GM06990 (cell line): ENCODE results near the gene PTGIS.

ENCODE experiments used
- DNase-seq: peaks from one replicate; pipeline ENCODE4 v3.0.0-alpha.2; 2011; ENCODE audit not compliant: insufficient read length; ENCODE audit errors: extremely low read depth
- H3K27me3 ChIP-seq: replicated peaks from 2 replicates; pipeline ENCODE4 v1.6.0; 2011; ENCODE audit warnings: low read length; ENCODE audit not compliant: control insufficient read depth, insufficient read depth
- H3K36me3 ChIP-seq: 2 replicates; pipeline ENCODE4 v1.5.1; 2011; ENCODE audit warnings: low read length; ENCODE audit not compliant: control insufficient read depth, insufficient read depth
- H3K4me3 ChIP-seq: replicated peaks from 2 replicates; pipeline ENCODE4 v1.5.1; 2011; ENCODE audit warnings: low read depth, mild to moderate bottlenecking, control low read depth, low read length
- CTCF ChIP-seq: IDR thresholded peaks from 2 replicates; pipeline ENCODE4 v1.5.1; 2011; ENCODE audit warnings: low read length, control low read depth, mild to moderate bottlenecking, inconsistent platforms; ENCODE audit not compliant: insufficient read depth, poor library complexity, severe bottlenecking

PTGIS gene

GRCh38 chr20:49503176-49503575, 64.8 kb downstream of the PTGIS start:
- no peak for DNase-seq
- no peak for TF ChIP-seq CTCF
- H3K36me3 ChIP-seq, result no peaks in the 10 kb centered on the region
- H3K27me3 ChIP-seq, result peaks cover 2% of the 10 kb centered on the region
- no peak overlapping the region for H3K4me3 ChIP-seq

GRCh38 chr20:49501917-49502316, 66.0 kb downstream of the PTGIS start:
- TF ChIP-seq CTCF, result no peak
- no peak for DNase-seq
- H3K36me3 ChIP-seq, result no peaks in the 10 kb centered on the region
- peaks cover under 1% of the 10 kb centered on the region for H3K27me3 ChIP-seq
- H3K4me3 ChIP-seq, result no peak overlapping the region

- Histone ChIP-seq H3K4me3 (no peak overlapping the region), H3K36me3 (no peaks in the 10 kb centered on the region), H3K27me3 (no peaks in the 10 kb centered on the region)
- TF ChIP-seq CTCF, result no peak
- DNase-seq, result no peak
These were observed 70.6 kb downstream of the PTGIS start for GRCh38 chr20:49497398-49497669.

GRCh38 chr20:49496553-49497397, 71.2 kb downstream of the PTGIS start:
- H3K4me3 ChIP-seq, result no peak overlapping the region
- H3K27me3 ChIP-seq, result no peaks in the 10 kb centered on the region
- TF ChIP-seq CTCF, result no peak
- no peaks in the 10 kb centered on the region for H3K36me3 ChIP-seq
- DNase-seq, result no peak

- no peak for DNase-seq
- Histone ChIP-seq H3K36me3 (no peaks in the 10 kb centered on the region), H3K27me3 (no peaks in the 10 kb centered on the region), H3K4me3 (no peak overlapping the region)
- TF ChIP-seq CTCF, result no peak
These were observed 71.9 kb downstream of the PTGIS start for GRCh38 chr20:49496043-49496442.

- no peak for DNase-seq
- Histone ChIP-seq H3K27me3 (no peaks in the 10 kb centered on the region), H3K4me3 (no peak overlapping the region), H3K36me3 (no peaks in the 10 kb centered on the region)
- no peak for TF ChIP-seq CTCF
These were observed 77.2 kb downstream of the PTGIS start for GRCh38 chr20:49490689-49491088.
